GM12878 (cell line): Measurements from ENCODE around the gene GLMP. TPM values are rescaled to one million over a fixed set of nuclear protein-coding genes. Genes with fewer than 3 reads are reported as not detected.

Experiments
- ATF3 ChIP-seq: IDR thresholded peaks from 2 replicates; pipeline ENCODE4 v1.6.1; 2011; ENCODE audit warnings: low read depth, mild to moderate bottlenecking, low read length, moderate library complexity, borderline replicate concordance; ENCODE audit errors: extremely low read depth
- MLLT1 ChIP-seq: fragments of 450-650 bp; IDR thresholded peaks from 2 replicates; pipeline ENCODE4 v1.6.1; 2016; ENCODE audit warnings: mild to moderate bottlenecking
- PAX5 ChIP-seq: IDR thresholded peaks from 2 replicates; pipeline ENCODE4 v1.6.1; 2011; ENCODE audit warnings: low read depth, low read length, borderline replicate concordance
- PBX3 ChIP-seq: IDR thresholded peaks from 2 replicates; pipeline ENCODE4 v1.6.1; 2011; ENCODE audit warnings: mild to moderate bottlenecking, low read depth, low read length, moderate library complexity; ENCODE audit not compliant: insufficient replicate concordance
- PML ChIP-seq: IDR thresholded peaks from 2 replicates; pipeline ENCODE4 v1.6.1; 2012; ENCODE audit warnings: low read length, inconsistent platforms
- RB1 ChIP-seq: fragments of 450-650 bp; formaldehyde crosslinking; IDR thresholded peaks from 2 replicates; pipeline ENCODE4 v1.6.1; 2017; ENCODE audit warnings: mild to moderate bottlenecking, borderline replicate concordance
- RUNX3 ChIP-seq: IDR thresholded peaks from 2 replicates; pipeline ENCODE4 v1.6.1; 2012; ENCODE audit warnings: low read length, inconsistent platforms
- SMC3 ChIP-seq: IDR thresholded peaks from 2 replicates; pipeline ENCODE4 v1.6.1; 2011; ENCODE audit warnings: low read length, improper control_type of control experiment, borderline replicate concordance
- TARDBP ChIP-seq: IDR thresholded peaks from 2 replicates; pipeline ENCODE4 v1.6.1; 2016; ENCODE audit warnings: borderline replicate concordance
- ZBTB40 ChIP-seq: fragments of 450-650 bp; IDR thresholded peaks from 2 replicates; pipeline ENCODE4 v1.6.1; 2016; ENCODE audit warnings: mild to moderate bottlenecking, moderate library complexity, borderline replicate concordance
- ZNF592 ChIP-seq: fragments of 450-650 bp; IDR thresholded peaks from 2 replicates; pipeline ENCODE4 v1.6.1; 2017; ENCODE audit warnings: mild to moderate bottlenecking, moderate library complexity
- ZNF687 ChIP-seq: fragments of 450-650 bp; IDR thresholded peaks from 2 replicates; pipeline ENCODE4 v1.6.1; 2017; ENCODE audit warnings: mild to moderate bottlenecking, moderate library complexity
- polyA plus RNA-seq, 11 experiments: library from polyadenylated mRNA; depleted of rRNA in 4 of 11; unstranded in 6 of 11; stranded (reverse) in 5 of 11; fragments of >200 nt; fragmentation: Nextera tagmentation in 4 of 11; fragmentation: Illumina TruSeq in 1 of 11; extraction: Ambion mirVana in 4 of 11; extraction: Trizol in 1 of 11; gene quantifications; 1 replicate in 1 of 11; 2 replicates in 10 of 11; pipeline versions ENCODE4 v1.2.1 to v1.2.3, GENCODE V29; 2011 to 2016; ENCODE audit warnings: inconsistent platforms in 2 of 11, missing spikeins in 2 of 11, low read depth in 1 of 11
- total RNA-seq, 4 experiments: library from RNA; depleted of rRNA in 3 of 4; stranded (reverse); fragments of >200 nt in 3 of 4; fragmentation: Illumina TruSeq in 1 of 4; extraction: Trizol in 1 of 4; gene quantifications; 2 replicates each; pipeline versions ENCODE4 v1.2.1 to v1.2.3, GENCODE V29; 2013 to 2021

Gene GLMP
- total and polyA plus RNA-seq, 10 of the 15 experiments (the other 5 are each of a cell fraction or from before 2014, with no cell fraction given), result 4.4 to 30.0 (median 19.5) TPM

- TF ChIP-seq SMC3, result no peak
- TF ChIP-seq RUNX3, result peak; percentile 79
- peak; percentile 100 for TF ChIP-seq ZBTB40
- TF ChIP-seq TARDBP, result peak; percentile 100
- TF ChIP-seq RB1, result peak; percentile 80; the same call in 1 of the 2 replicates
- TF ChIP-seq ZNF592, result no peak
- TF ChIP-seq PAX5, result peak; percentile 39
- peak; percentile 54; the same call in 1 of the 2 replicates for TF ChIP-seq MLLT1
- 0 out of 2 replicates have a peak, but pooled peaks have one; percentile 60 for TF ChIP-seq ZNF687
- TF ChIP-seq PML, result peak; percentile 97
- peak; percentile 50; the same call in 1 of the 2 replicates for TF ChIP-seq ATF3
- peak; percentile 15 for TF ChIP-seq PBX3
These were observed 12.8 kb downstream of the GLMP start, which contains the start of gene SMG5 (continued) for GRCh38 chr1:156282479-156283222.
